ENCODE data around the gene SPTBN1.

The SPTBN1 gene

DNA sequence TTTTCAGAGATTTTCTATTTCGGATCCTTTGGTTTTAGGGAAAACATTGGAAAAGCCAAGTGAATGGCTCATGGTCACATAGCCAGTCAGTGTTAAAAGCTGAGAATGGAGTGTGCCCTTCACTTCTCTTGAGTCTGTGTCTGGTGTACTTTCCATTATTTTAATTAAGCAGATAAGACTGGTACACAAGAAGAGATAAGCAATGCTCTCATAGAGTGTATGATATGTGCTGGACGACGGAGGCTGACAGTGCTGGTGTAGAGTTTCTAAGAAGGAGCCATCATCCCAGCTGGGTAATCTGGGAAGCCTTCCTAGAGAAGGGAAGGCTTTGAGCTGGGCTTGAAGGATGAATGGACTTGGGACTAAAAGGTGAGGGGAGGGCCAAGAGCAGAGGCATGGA is 93.3 kb downstream of the SPTBN1 start:
- TF ChIP-seq, protein P1, sequence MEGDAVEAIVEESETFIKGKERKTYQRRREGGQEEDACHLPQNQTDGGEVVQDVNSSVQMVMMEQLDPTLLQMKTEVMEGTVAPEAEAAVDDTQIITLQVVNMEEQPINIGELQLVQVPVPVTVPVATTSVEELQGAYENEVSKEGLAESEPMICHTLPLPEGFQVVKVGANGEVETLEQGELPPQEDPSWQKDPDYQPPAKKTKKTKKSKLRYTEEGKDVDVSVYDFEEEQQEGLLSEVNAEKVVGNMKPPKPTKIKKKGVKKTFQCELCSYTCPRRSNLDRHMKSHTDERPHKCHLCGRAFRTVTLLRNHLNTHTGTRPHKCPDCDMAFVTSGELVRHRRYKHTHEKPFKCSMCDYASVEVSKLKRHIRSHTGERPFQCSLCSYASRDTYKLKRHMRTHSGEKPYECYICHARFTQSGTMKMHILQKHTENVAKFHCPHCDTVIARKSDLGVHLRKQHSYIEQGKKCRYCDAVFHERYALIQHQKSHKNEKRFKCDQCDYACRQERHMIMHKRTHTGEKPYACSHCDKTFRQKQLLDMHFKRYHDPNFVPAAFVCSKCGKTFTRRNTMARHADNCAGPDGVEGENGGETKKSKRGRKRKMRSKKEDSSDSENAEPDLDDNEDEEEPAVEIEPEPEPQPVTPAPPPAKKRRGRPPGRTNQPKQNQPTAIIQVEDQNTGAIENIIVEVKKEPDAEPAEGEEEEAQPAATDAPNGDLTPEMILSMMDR (IDR thresholded peaks at IDR 0.05; ENCODE audit: low read depth, low read length, missing control alignments), result no peak
- H3K4me3 ChIP-seq (ENCODE audit: low read depth, low read length), result no peak overlapping the region
- no peak for DNase-seq (ENCODE audit: low read depth)

DNA sequence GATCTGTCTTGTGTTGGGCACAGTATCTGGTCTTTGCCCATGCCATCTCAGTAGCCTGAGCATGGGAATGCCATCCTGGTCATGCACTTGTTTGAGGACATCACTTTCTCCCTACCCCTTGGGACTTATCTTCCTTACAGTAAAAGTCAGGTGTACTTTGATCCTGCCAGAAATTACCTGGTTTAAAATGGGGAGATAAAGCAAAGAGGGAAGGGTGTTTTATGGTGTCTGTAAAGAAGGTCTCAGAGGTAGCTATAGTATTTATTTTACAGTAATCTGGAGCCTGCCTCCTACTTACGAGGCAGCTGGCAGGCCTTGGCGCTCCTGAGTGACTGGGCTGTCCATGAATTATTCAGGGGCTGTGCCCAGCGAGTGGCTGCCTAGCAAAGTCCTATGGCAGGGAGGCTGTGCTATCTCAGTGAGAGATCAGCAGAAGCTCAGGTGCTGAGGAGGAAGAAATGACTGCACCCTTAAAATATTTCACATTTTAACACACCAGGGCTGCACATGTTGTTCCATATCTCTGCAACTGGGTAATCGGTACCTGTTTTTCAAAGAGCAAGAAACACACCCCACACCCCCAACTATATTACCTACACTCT is 93.9 kb downstream of the SPTBN1 start:
- H3K4me3 ChIP-seq (ENCODE audit: low read depth, low read length), result no peak overlapping the region
- TF ChIP-seq, protein P1 (IDR thresholded peaks at IDR 0.05; ENCODE audit: low read depth, low read length, missing control alignments), result no peak
- DNase-seq (ENCODE audit: low read depth), result no peak

DNA sequence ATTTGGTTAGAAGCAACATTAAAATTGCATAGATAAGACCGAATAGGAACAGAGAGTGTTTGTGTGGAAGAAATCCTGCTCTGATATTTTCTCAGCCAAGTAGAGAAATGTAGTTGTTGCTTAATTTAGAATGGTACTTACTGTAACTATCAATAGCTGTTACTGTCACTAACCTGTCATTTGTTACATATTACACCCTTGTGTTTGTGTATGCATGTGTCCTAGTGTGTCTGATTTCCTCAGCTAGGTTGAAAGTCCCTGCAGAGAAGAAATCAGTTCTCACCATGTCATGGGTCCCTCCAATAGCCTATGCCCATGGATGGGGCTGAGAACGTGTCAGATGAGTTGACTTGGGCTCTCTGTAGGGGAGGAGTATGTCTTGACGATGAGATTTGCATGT is 94.4 kb downstream of the SPTBN1 start:
- no peak for DNase-seq (ENCODE audit: low read depth)
- no peak overlapping the region for H3K4me3 ChIP-seq (ENCODE audit: low read depth, low read length)
- TF ChIP-seq, protein P1 (IDR thresholded peaks at IDR 0.05; ENCODE audit: low read depth, low read length, missing control alignments), result no peak

DNA sequence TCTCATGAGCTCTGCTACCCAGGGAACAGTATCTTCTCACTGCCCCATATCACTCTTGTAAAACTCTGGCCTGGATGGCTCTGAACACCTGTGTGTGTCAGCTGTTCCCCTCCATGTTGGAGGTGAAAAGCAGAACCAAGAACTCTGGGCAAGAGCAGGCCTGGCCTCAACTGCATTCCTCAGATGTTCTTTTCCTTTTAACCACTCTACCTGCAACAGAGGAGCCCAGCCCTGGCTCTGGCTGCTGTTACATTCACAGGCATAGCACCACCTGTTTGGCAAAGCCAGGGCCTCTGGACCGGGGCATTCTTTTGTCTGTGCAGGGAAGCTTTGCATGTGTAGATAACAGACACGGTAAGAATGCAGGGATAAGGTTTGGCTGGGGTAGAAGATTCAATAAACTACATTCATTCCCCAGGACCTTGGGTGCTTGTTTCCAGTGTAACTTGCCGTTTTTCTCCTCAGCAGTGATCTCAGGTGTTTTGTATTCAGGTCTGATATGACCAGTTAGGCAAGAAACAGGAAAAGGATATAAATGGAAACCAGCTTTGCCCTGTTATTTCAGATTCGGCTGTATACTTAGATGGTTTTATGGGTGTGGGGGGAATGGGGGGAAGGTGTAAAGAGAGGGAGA is 95.1 kb downstream of the SPTBN1 start:
- H3K4me3 ChIP-seq (ENCODE audit: low read depth, low read length), result no peak overlapping the region
- TF ChIP-seq, protein P1 (IDR thresholded peaks at IDR 0.05; ENCODE audit: low read depth, low read length, missing control alignments), result no peak
- no peak for DNase-seq (ENCODE audit: low read depth)

DNA sequence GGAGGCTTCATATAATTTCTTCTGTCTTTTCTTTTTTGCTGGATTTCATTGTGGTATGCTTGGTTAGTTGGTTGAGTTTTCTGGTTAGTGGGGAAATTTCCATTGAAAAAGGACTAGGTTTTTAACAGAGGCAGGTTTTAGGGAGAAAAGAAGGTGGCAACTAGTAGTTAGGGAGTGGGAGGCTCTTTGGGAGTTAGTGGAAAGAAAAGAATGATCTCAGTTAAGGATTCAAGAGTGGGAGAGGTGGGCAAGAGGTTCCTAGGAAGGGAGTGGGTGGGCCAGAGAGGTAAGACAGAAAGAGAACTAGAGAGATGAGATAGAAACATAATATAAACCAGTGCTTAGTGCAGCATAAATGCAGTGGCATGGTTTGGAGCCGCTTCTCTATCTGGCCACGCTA is 96.9 kb downstream of the SPTBN1 start:
- DNase-seq (ENCODE audit: low read depth), result no peak
- no peak overlapping the region for H3K4me3 ChIP-seq (ENCODE audit: low read depth, low read length)
- TF ChIP-seq, protein P1 (IDR thresholded peaks at IDR 0.05; ENCODE audit: low read depth, low read length, missing control alignments), result no peak

DNA sequence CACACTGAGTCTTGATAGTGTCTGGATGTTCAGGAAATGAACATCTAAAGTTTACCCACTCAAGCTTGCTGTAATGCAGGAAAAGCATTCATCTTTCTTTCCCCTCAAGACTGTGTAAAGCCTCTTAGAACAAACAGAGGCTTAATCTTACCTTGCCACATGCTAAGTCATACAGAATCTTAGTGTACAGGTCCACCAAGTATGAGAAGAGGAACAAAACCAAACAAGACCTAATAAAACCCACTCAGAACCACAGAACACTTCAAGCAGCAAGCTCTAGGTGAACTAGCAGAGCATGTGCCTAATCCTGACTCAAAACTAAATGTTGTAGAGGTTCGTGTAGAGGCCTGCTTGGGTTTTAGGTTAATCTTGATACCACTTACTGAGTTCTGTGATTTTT is 97.6 kb downstream of the SPTBN1 start:
- TF ChIP-seq, protein P1 (IDR thresholded peaks at IDR 0.05; ENCODE audit: low read depth, low read length, missing control alignments), result no peak
- H3K4me3 ChIP-seq (ENCODE audit: low read depth, low read length), result no peak overlapping the region
- no peak for DNase-seq (ENCODE audit: low read depth)

DNA sequence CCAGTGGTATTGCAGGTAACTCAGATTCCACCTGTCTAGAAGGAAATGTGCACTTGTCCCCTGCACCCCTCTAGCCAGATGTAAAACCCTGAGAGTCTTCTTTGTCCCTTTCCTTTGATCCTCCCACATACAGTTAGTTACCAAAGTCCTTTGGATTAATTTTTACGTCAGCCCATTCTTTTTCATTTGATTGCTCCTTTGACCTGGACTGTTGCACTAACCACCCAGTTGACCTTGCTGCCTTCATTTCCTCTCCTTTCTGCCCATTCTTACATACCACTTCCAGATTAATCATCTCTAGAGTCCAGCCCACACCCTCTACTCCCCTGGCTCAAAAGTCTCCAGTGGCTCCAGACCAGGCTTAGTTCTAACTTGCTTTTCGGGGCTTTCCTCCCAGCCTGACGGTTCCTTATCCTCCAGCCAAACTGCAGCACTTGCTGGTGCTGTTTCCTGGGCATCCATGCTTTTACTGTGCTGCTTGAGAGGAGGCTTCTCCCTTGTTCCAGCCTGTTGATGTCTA is 99.3 kb downstream of the SPTBN1 start:
- H3K4me3 ChIP-seq (ENCODE audit: low read depth, low read length), result no peak overlapping the region
- DNase-seq (ENCODE audit: low read depth), result no peak
- TF ChIP-seq, protein P1 (IDR thresholded peaks at IDR 0.05; ENCODE audit: low read depth, low read length, missing control alignments), result no peak

All from GM12864 (cell line).